AG04450 (cell line): ENCODE data around the gene SH3D21. TPM values are rescaled to one million over a fixed set of nuclear protein-coding genes. Genes with fewer than 3 reads are reported as not detected.

Experiments
- CTCF ChIA-PET: fragments of 300-600, 350-600 bp; formaldehyde crosslinking; extraction: SDS; loops from one replicate; lab custom pipeline; 2022; ENCODE audit warnings: antibody characterized with exemption, inconsistent platforms; lab: Charles Lee
- POLR2A ChIA-PET: fragments of 350-600 bp; formaldehyde crosslinking; extraction: SDS; loops from one replicate; lab custom pipeline; 2021; ENCODE audit warnings: antibody characterized with exemption, inconsistent platforms; lab: Yijun Ruan, JAX
- DNase-seq: peaks from one replicate; pipeline ENCODE4 v3.0.0-alpha.2; 2011; ENCODE audit warnings: low read depth, low spot score
- H3K27ac ChIP-seq: one replicate; pipeline ENCODE4 v1.5.1; 2012; ENCODE audit warnings: low read depth, low read length, control low read depth
- H3K27me3 ChIP-seq: one replicate; pipeline ENCODE4 v1.6.0; 2012; ENCODE audit warnings: low read length; ENCODE audit not compliant: control insufficient read depth, insufficient read depth
- H3K4me3 ChIP-seq: 2 replicates; pipeline ENCODE4 v1.5.1; 2011; ENCODE audit warnings: mild to moderate bottlenecking, low read depth, low read length, control low read depth
- H3K9me3 ChIP-seq: 2 replicates; pipeline ENCODE4 v1.5.1; 2012; ENCODE audit warnings: low read length; ENCODE audit not compliant: control insufficient read depth, insufficient read depth
- CTCF ChIP-seq: IDR thresholded peaks from 2 replicates; pipeline ENCODE4 v1.5.1; 2011; ENCODE audit warnings: low read depth, low read length, control low read depth, inconsistent platforms
- polyA plus RNA-seq: library from polyadenylated mRNA; depleted of rRNA; stranded (reverse); fragments of >200 nt; gene quantifications from 2 replicates; pipeline ENCODE4 v1.2.3, GENCODE V29; 2011

Gene SH3D21
- polyA plus RNA-seq, 1 experiment: 1.3 TPM

- Histone ChIP-seq H3K27me3 (no peaks in the 10 kb centered on the region), H3K27ac (peak overlapping the region; percentile 31), H3K9me3 (no peaks in the 10 kb centered on the region), H3K4me3 (no peak overlapping the region)
- no peak for DNase-seq
- POLR2A ChIA-PET: no interaction called here
- CTCF ChIA-PET: no interaction called here
- no peak for TF ChIP-seq CTCF
Measured at GRCh38 chr1:36365381-36365780, 59.2 kb downstream of the SH3D21 start.

GRCh38 chr1:36366091-36366661, 60.0 kb downstream of the SH3D21 start:
- POLR2A ChIA-PET: interaction anchor here (1.2 kb wide), 1 partner anchor 15 kb away, joined by 6 read pairs; no protein-coding TSS in a partner anchor
- DNase-seq: no peak
- 0 out of 2 replicates have a peak, but pooled peaks have one; percentile 25 for TF ChIP-seq CTCF
- Histone ChIP-seq H3K27me3 (no peaks in the 10 kb centered on the region), H3K4me3 (no peak overlapping the region), H3K27ac (peak overlapping the region; percentile 57), H3K9me3 (no peaks in the 10 kb centered on the region)
- CTCF ChIA-PET: interaction anchor here (0.7 to 3.8 kb wide), 4 partner anchors 14 to 266 kb away, joined by 4 to 53 read pairs (median 26); partner anchors contain the start of gene TRAPPC3

- no peaks in the 10 kb centered on the region for H3K9me3 ChIP-seq
- ChIA-PET POLR2A (interaction anchor here (0.6 to 1.2 kb wide), 3 partner anchors 11 to 173 kb away, joined by 4 to 8 read pairs (median 6); no protein-coding TSS in a partner anchor), CTCF (interaction anchor here (0.6 to 3.8 kb wide), 6 partner anchors 15 to 218 kb away, joined by 4 to 53 read pairs (median 15); partner anchors contain the start of genes EVA1B and TRAPPC3)
- no peak for DNase-seq
- H3K27ac ChIP-seq: no peak overlapping the region
- no peaks in the 10 kb centered on the region for H3K27me3 ChIP-seq
- no peak overlapping the region for H3K4me3 ChIP-seq
- no peak for TF ChIP-seq CTCF
Measured at GRCh38 chr1:36367066-36367465, 60.9 kb downstream of the SH3D21 start.

- ChIA-PET POLR2A (interaction anchor here (0.6 to 1.2 kb wide), 3 partner anchors 17 to 173 kb away, joined by 3 to 8 read pairs (median 4); partner anchors contain the start of gene EVA1B), CTCF (interaction anchor here (0.9 to 3.8 kb wide), 13 partner anchors 8 to 219 kb away, joined by 3 to 53 read pairs (median 16); partner anchors contain the start of genes EVA1B, STK40 and TRAPPC3)
- Histone ChIP-seq H3K4me3 (no peak overlapping the region), H3K27ac (no peak overlapping the region), H3K9me3 (no peaks in the 10 kb centered on the region), H3K27me3 (no peaks in the 10 kb centered on the region)
- no peak for DNase-seq
- TF ChIP-seq CTCF: no peak
Measured at GRCh38 chr1:36367798-36368197, 61.6 kb downstream of the SH3D21 start.
